Common myeloid progenitor, CD34-positive (primary cell): ENCODE results near the gene ITGB3BP.
"Not testable (repeated sequence)": the region's sequence is repeated elsewhere in the genome, so short reads cannot be mapped to it uniquely, and the experiment has no call there.

Source experiments
- CTCF ChIA-PET: fragments of 350-600 bp; sonication (Branson Sonifier 250); formaldehyde crosslinking; loops from one replicate; lab custom pipeline; 2021; ENCODE audit warnings: antibody characterized with exemption; lab: Charles Lee
- POLR2A ChIA-PET: fragments of 350-600 bp; sonication (Branson Sonifier 250); formaldehyde crosslinking; loops from one replicate; lab custom pipeline; 2021; ENCODE audit warnings: antibody characterized with exemption; lab: Charles Lee
- DNase-seq, 3 donors: peaks; one replicate each; pipeline versions ENCODE4 v3.0.0 to v3.0.0-alpha.2; 2013
- H3K27ac ChIP-seq, 2 experiments: 1 replicate in 1 of 2; 2 replicates in 1 of 2; pipeline ENCODE4 v1.7.0; 2013; ENCODE audit warnings: inconsistent platforms in 2 of 2, low read length in 2 of 2, mild to moderate bottlenecking in 2 of 2, low read depth in 1 of 2, moderate library complexity in 1 of 2; ENCODE audit not compliant: severe bottlenecking in 2 of 2, insufficient read depth in 1 of 2, poor library complexity in 1 of 2
- H3K27me3 ChIP-seq, 5 experiments: replicated peaks in 2 of 5; 1 replicate in 3 of 5; 2 replicates in 2 of 5; pipeline versions ENCODE4 v1.6.1 to v1.7.0; 2013; ENCODE audit warnings: low read length in 4 of 5, mild to moderate bottlenecking in 2 of 5, moderate library complexity in 2 of 5, inconsistent platforms in 1 of 5; ENCODE audit not compliant: insufficient read depth in 5 of 5, control insufficient read depth in 4 of 5
- H3K36me3 ChIP-seq, 4 experiments: 1 replicate in 2 of 4; 2 replicates in 2 of 4; pipeline versions ENCODE4 v1.6.1 to v1.7.0; 2013; ENCODE audit warnings: low read length in 3 of 4, control low read depth in 1 of 4, mild to moderate bottlenecking in 1 of 4; ENCODE audit not compliant: control insufficient read depth in 4 of 4, insufficient read depth in 4 of 4
- H3K4me1 ChIP-seq, 4 experiments: 1 replicate in 3 of 4; 2 replicates in 1 of 4; pipeline versions ENCODE4 v1.6.1 to v1.7.1; 2013; ENCODE audit warnings: low read length in 3 of 4, mild to moderate bottlenecking in 3 of 4, control low read depth in 1 of 4, inconsistent platforms in 1 of 4, moderate library complexity in 1 of 4; ENCODE audit not compliant: control insufficient read depth in 4 of 4, insufficient read depth in 4 of 4; ENCODE audit errors: control extremely low read depth in 1 of 4
- H3K4me3 ChIP-seq, 7 experiments: 1 replicate in 4 of 7; 2 replicates in 3 of 7; pipeline versions ENCODE4 v1.5.1 to v1.7.0; 2013; ENCODE audit warnings: mild to moderate bottlenecking in 7 of 7, low read length in 6 of 7, moderate library complexity in 6 of 7, inconsistent platforms in 2 of 7, low read depth in 2 of 7, control low read depth in 1 of 7; ENCODE audit not compliant: insufficient read depth in 4 of 7, control insufficient read depth in 1 of 7; ENCODE audit errors: extremely low read depth in 1 of 7
- H3K9me3 ChIP-seq, 5 experiments: 1 replicate in 4 of 5; 2 replicates in 1 of 5; pipeline versions ENCODE4 v1.6.1 to v1.7.1; 2013; ENCODE audit warnings: low read length in 4 of 5, mild to moderate bottlenecking in 2 of 5, inconsistent platforms in 1 of 5, low read depth in 1 of 5, moderate library complexity in 1 of 5; ENCODE audit not compliant: control insufficient read depth in 4 of 5, insufficient read depth in 2 of 5; ENCODE audit errors: control extremely low read depth in 1 of 5
- WGBS: methylation state at CpG from one replicate; pipeline ENCODE4 v1.1.5; 2013; ENCODE audit not compliant: insufficient coverage; 5-methylcytosine and 5-hydroxymethylcytosine counted together

Gene ITGB3BP

GRCh38 chr1:63486629-63487028, 36.4 kb downstream of the ITGB3BP start:
- H3K36me3 ChIP-seq, result peaks cover 0 to 2% (median 2%) of the 10 kb centered on the region in 4 experiments
- H3K4me3 ChIP-seq, result no peak overlapping the region
- ChIA-PET POLR2A (no interaction called here), CTCF (interaction anchor here (1.3 kb wide), 1 partner anchor 10 kb away, joined by 4 read pairs; no protein-coding TSS in a partner anchor)
- H3K9me3 ChIP-seq, result no peaks in the 10 kb centered on the region
- H3K27ac ChIP-seq, result no peak overlapping the region
- DNase-seq, result no peak
- no peaks in the 10 kb centered on the region for H3K4me1 ChIP-seq
- WGBS, result no CpG with 5 or more reads among the region's 1 CpG
- no peaks in the 10 kb centered on the region for H3K27me3 ChIP-seq

DNA sequence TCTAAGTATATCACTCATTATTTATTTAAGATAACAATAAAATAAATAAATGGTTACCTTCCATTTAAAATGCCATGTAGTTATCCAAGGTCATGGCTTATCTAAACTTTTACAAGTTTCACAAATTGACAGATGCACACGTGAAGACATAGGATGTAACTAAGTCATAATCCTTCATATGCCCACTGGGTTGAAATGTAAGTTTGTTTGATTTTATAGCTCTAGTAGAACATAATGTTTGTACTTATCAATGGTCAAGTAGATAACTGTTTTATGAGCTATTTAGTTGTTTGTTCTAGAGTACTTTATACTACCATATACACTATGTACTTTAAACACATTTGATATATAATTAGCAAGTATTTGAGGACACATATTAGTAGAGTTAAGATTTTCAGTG, 43.0 kb downstream of the ITGB3BP start:
- CTCF ChIA-PET, result no interaction called here
- POLR2A ChIA-PET, result no interaction called here
- no CpG with 5 or more reads among the region's 1 CpG for WGBS
- Histone ChIP-seq H3K27me3 (no peaks in the 10 kb centered on the region), H3K4me3 (no peak overlapping the region), H3K9me3 (no peaks in the 10 kb centered on the region), H3K27ac (no peak overlapping the region), H3K36me3 (peaks cover 2 to 10% (median 5%) of the 10 kb centered on the region in 4 experiments), H3K4me1 (no peaks in the 10 kb centered on the region)
- no peak for DNase-seq

GRCh38 chr1:63475761-63476160, 47.3 kb downstream of the ITGB3BP start:
- Histone ChIP-seq H3K9me3 (no peaks in the 10 kb centered on the region), H3K36me3 (peaks cover 0 to 9% (median 6%) of the 10 kb centered on the region in 4 experiments), H3K4me1 (no peaks in the 10 kb centered on the region), H3K27me3 (no peaks in the 10 kb centered on the region), H3K27ac (no peak overlapping the region), H3K4me3 (no peak overlapping the region)
- WGBS, result 96% methylated on average over 7 of the region's 7 CpGs
- no peak for DNase-seq
- CTCF ChIA-PET, result interaction anchor here (2.0 kb wide), 1 partner anchor 9 kb away, joined by 6 read pairs; no protein-coding TSS in a partner anchor
- POLR2A ChIA-PET, result no interaction called here

DNA sequence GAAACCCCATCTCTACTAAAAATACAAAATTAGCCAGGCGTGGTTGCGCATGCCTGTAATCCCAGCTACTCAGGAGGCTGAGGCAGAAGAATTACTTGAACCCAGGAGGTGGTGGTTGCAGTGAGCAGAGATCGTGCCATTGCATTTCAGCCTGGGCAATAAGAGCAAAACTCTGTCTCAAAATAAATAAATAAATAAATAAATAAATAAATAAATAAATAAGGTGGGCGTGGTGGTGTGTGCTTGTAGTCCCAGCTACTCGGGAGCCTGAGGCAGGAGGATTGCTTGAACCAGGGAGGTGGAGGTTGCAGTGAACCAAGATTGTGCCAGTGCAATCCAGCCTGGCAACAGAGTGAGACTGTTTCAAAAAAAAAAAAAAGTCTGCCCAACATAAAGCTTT, 54.3 kb downstream of the ITGB3BP start:
- H3K27ac ChIP-seq, H3K4me1 ChIP-seq, H3K27me3 ChIP-seq, H3K36me3 ChIP-seq, DNase-seq, H3K9me3 ChIP-seq, H3K4me3 ChIP-seq, CTCF ChIA-PET, POLR2A ChIA-PET: not testable (repeated sequence)
- 94% methylated on average over 2 of the region's 5 CpGs for WGBS

- WGBS, result 100% methylated on average over 2 of the region's 3 CpGs
- peak in 1 of 3 donors; percentile 6 for DNase-seq
Observed at GRCh38 chr1:63466759-63467158, 56.3 kb downstream of the ITGB3BP start.

GRCh38 chr1:63466181-63466580, 56.8 kb downstream of the ITGB3BP start:
- POLR2A ChIA-PET, result no interaction called here
- WGBS, result 94% methylated on average over 7 of the region's 7 CpGs

More at GRCh38 chr1:63466759-63467158, 56.3 kb downstream of the ITGB3BP start:
- ChIA-PET POLR2A (interaction anchor here (0.6 kb wide), 1 partner anchor 40 kb away, joined by 3 read pairs; no protein-coding TSS in a partner anchor), CTCF (interaction anchor here (1.8 kb wide), 1 partner anchor 10 kb away, joined by 6 read pairs; no protein-coding TSS in a partner anchor)
- Histone ChIP-seq H3K4me3 (no peak overlapping the region), H3K27ac (no peak overlapping the region), H3K36me3 (peaks cover 0 to 11% (median 9%) of the 10 kb centered on the region in 4 experiments), H3K9me3 (peaks cover under 1 to 8% (median 4%) of the 10 kb centered on the region in 5 experiments), H3K4me1 (no peaks in the 10 kb centered on the region), H3K27me3 (no peaks in the 10 kb centered on the region)

GRCh38 chr1:63463248-63463647, 59.8 kb downstream of the ITGB3BP start:
- Histone ChIP-seq H3K27ac (no peak overlapping the region), H3K27me3 (no peaks in the 10 kb centered on the region), H3K4me1 (no peaks in the 10 kb centered on the region), H3K36me3 (peaks cover 2 to 11% (median 8%) of the 10 kb centered on the region in 4 experiments), H3K4me3 (no peak overlapping the region), H3K9me3 (peaks cover 0 to 10% (median 5%) of the 10 kb centered on the region in 5 experiments)
- no CpG with 5 or more reads among the region's 3 CpGs for WGBS
- DNase-seq, result peak in 2 of 3 donors; percentile 9 to 21
- ChIA-PET CTCF (no interaction called here), POLR2A (no interaction called here)

More at GRCh38 chr1:63466181-63466580, 56.8 kb downstream of the ITGB3BP start:
- Histone ChIP-seq H3K27ac (no peak overlapping the region), H3K27me3 (no peaks in the 10 kb centered on the region), H3K4me3 (no peak overlapping the region), H3K36me3 (peaks cover 0 to 12% (median 11%) of the 10 kb centered on the region in 4 experiments), H3K9me3 (peaks cover 3 to 10% (median 6%) of the 10 kb centered on the region in 5 experiments), H3K4me1 (no peaks in the 10 kb centered on the region)
- CTCF ChIA-PET, result interaction anchor here (1.8 kb wide), 1 partner anchor 11 kb away, joined by 6 read pairs; no protein-coding TSS in a partner anchor
- no peak for DNase-seq
